IMR-90 (cell line): ENCODE data around the gene RNF114. TPM values are rescaled to one million over a fixed set of nuclear protein-coding genes. Genes with fewer than 3 reads are reported as not detected.
A peak's percentile ranks its signal among the peaks of the same experiment; 100 is the strongest.

ENCODE experiments used
- ATAC-seq: fragments of 200-7000 bp; cut with Tn5 transposase; 2 replicates; pipeline ENCODE4 v1.9.1; 2020; ENCODE audit warnings: low read depth, mild to moderate bottlenecking, moderate library complexity
- BruUV-seq: library from RNA; stranded (reverse); fragments of 400-500 nt; replicated peaks from 2 replicates; lab custom pipeline; 2021; lab: Mats Ljungman, UMichigan
- CTCF ChIA-PET: fragments of 300-600 bp; formaldehyde crosslinking; extraction: SDS; loops from one replicate; lab custom pipeline; 2021; ENCODE audit warnings: antibody characterized with exemption; lab: Yijun Ruan, JAX
- POLR2A ChIA-PET: fragments of 300-600 bp; sonication (Branson Sonifier 250); formaldehyde crosslinking; loops from one replicate; lab custom pipeline; 2022; ENCODE audit warnings: antibody characterized with exemption; ENCODE audit not compliant: unreplicated experiment; lab: Charles Lee
- DNase-seq: peaks from one replicate; pipeline ENCODE4 v3.0.0; 2013
- H2AFZ ChIP-seq: replicated peaks from 2 replicates; pipeline ENCODE3; 2013; ENCODE audit warnings: low read length, mild to moderate bottlenecking; ENCODE audit not compliant: poor library complexity
- H2AK5ac ChIP-seq: 2 replicates; pipeline ENCODE4 v1.6.1; 2013; ENCODE audit warnings: low read depth, low read length, inconsistent platforms
- H2AK9ac ChIP-seq: replicated peaks from 2 replicates; pipeline ENCODE3; 2013; ENCODE audit warnings: mild to moderate bottlenecking, low read depth, low read length, moderate library complexity; ENCODE audit not compliant: poor library complexity
- H2BK120ac ChIP-seq: 2 replicates; pipeline ENCODE4 v1.6.1; 2013; ENCODE audit warnings: low read depth, low read length, inconsistent platforms
- H2BK15ac ChIP-seq: 3 replicates; pipeline ENCODE4 v1.6.1; 2013; ENCODE audit warnings: low read depth, low read length, inconsistent platforms
- H2BK20ac ChIP-seq: 2 replicates; pipeline ENCODE4 v1.6.1; 2013; ENCODE audit warnings: low read depth, mild to moderate bottlenecking, inconsistent platforms, low read length, moderate library complexity
- H2BK5ac ChIP-seq: 2 replicates; pipeline ENCODE4 v1.6.1; 2013; ENCODE audit warnings: mild to moderate bottlenecking, low read depth, low read length, inconsistent platforms; ENCODE audit not compliant: poor library complexity, severe bottlenecking
- H3K14ac ChIP-seq: replicated peaks from 2 replicates; pipeline ENCODE4 v1.6.1; 2013; ENCODE audit warnings: low read depth, low read length, inconsistent platforms
- H3K18ac ChIP-seq: 2 replicates; pipeline ENCODE4 v1.6.1; 2013; ENCODE audit warnings: low read depth, low read length, control low read depth
- H3K23ac ChIP-seq: 2 replicates; pipeline ENCODE4 v1.6.1; 2013; ENCODE audit warnings: low read depth, low read length, inconsistent platforms
- H3K27ac ChIP-seq: 2 replicates; pipeline ENCODE4 v1.5.1; 2013; ENCODE audit warnings: mild to moderate bottlenecking, control low read depth, low read length; ENCODE audit not compliant: insufficient read depth
- H3K27me3 ChIP-seq: 2 replicates; pipeline ENCODE4 v1.6.1; 2013; ENCODE audit warnings: low read length; ENCODE audit not compliant: control insufficient read depth, insufficient read depth
- H3K36me3 ChIP-seq: 2 replicates; pipeline ENCODE4 v1.6.1; 2013; ENCODE audit warnings: low read length, mixed read lengths; ENCODE audit not compliant: control insufficient read depth, insufficient read depth
- H3K4ac ChIP-seq: 2 replicates; pipeline ENCODE4 v1.6.1; 2013; ENCODE audit warnings: low read depth, low read length, inconsistent platforms
- H3K4me1 ChIP-seq: 2 replicates; pipeline ENCODE4 v1.6.1; 2013; ENCODE audit warnings: low read length, mixed read lengths; ENCODE audit not compliant: control insufficient read depth, insufficient read depth
- H3K4me2 ChIP-seq: 2 replicates; pipeline ENCODE4 v1.6.1; 2013; ENCODE audit warnings: low read depth, mild to moderate bottlenecking, control low read depth, low read length, moderate library complexity
- H3K4me3 ChIP-seq: 2 replicates; pipeline ENCODE4 v1.5.1; 2013; ENCODE audit warnings: low read depth, mild to moderate bottlenecking, control low read depth, low read length, moderate library complexity; ENCODE audit not compliant: insufficient read depth
- H3K56ac ChIP-seq: 2 replicates; pipeline ENCODE4 v1.6.1; 2013; ENCODE audit warnings: low read length, inconsistent platforms; ENCODE audit not compliant: insufficient read depth; ENCODE audit errors: extremely low read depth
- H3K79me1 ChIP-seq, 2 experiments: 2 replicates each; pipeline ENCODE4 v1.6.1; 2013; ENCODE audit warnings: low read length in 2 of 2, inconsistent platforms in 1 of 2, low read depth in 1 of 2
- H3K9ac ChIP-seq: 2 replicates; pipeline ENCODE4 v1.6.1; 2013; ENCODE audit warnings: low read depth, low read length, control low read depth
- H3K9me1 ChIP-seq: 2 replicates; pipeline ENCODE4 v1.6.1; 2013; ENCODE audit warnings: low read length, inconsistent platforms; ENCODE audit not compliant: insufficient read depth
- H3K9me3 ChIP-seq: 2 replicates; pipeline ENCODE4 v1.6.1; 2013; ENCODE audit warnings: low read length; ENCODE audit not compliant: control insufficient read depth, insufficient read depth
- H4K20me1 ChIP-seq: 2 replicates; pipeline ENCODE4 v1.6.1; 2013; ENCODE audit warnings: low read length, inconsistent platforms; ENCODE audit not compliant: insufficient read depth
- H4K5ac ChIP-seq: 2 replicates; pipeline ENCODE4 v1.6.1; 2013; ENCODE audit warnings: mild to moderate bottlenecking, low read depth, low read length, control low read depth
- H4K8ac ChIP-seq, 2 experiments: 2 replicates each; pipeline ENCODE4 v1.6.1; 2013; ENCODE audit warnings: low read depth in 2 of 2, low read length in 2 of 2, control low read depth in 1 of 2, inconsistent platforms in 1 of 2
- H4K91ac ChIP-seq: 2 replicates; pipeline ENCODE4 v1.6.1; 2013; ENCODE audit warnings: low read depth, low read length, inconsistent platforms; ENCODE audit not compliant: insufficient read depth
- BHLHE40 ChIP-seq: fragments of 150-350 bp; IDR thresholded peaks from 2 replicates; pipeline ENCODE4 v1.6.1; 2016; ENCODE audit warnings: mild to moderate bottlenecking, low read depth, low read length
- CEBPB ChIP-seq: IDR thresholded peaks from 2 replicates; pipeline ENCODE4 v1.6.1; 2012; ENCODE audit warnings: low read depth, low read length, improper control_type of control experiment
- CHD1 ChIP-seq: IDR thresholded peaks from 2 replicates; pipeline ENCODE4 v1.6.1; 2012; ENCODE audit warnings: low read depth, low read length, improper control_type of control experiment
- ELK1 ChIP-seq: fragments of 150-350 bp; IDR thresholded peaks from 2 replicates; pipeline ENCODE4 v1.6.1; 2016; ENCODE audit warnings: low read depth, mild to moderate bottlenecking, low read length, moderate library complexity, borderline replicate concordance
- FOS ChIP-seq: fragments of 150-350 bp; IDR thresholded peaks from 2 replicates; pipeline ENCODE4 v1.6.1; 2016; ENCODE audit warnings: low read depth, low read length
- MAFK ChIP-seq: IDR thresholded peaks from 2 replicates; pipeline ENCODE4 v1.6.1; 2012; ENCODE audit warnings: low read depth, low read length, improper control_type of control experiment
- MXI1 ChIP-seq: IDR thresholded peaks from 2 replicates; pipeline ENCODE4 v1.6.1; 2012; ENCODE audit warnings: low read depth, mild to moderate bottlenecking, low read length, moderate library complexity, borderline replicate concordance
- NFE2L2 ChIP-seq: fragments of 150-350 bp; IDR thresholded peaks from 2 replicates; pipeline ENCODE4 v1.6.1; 2016; ENCODE audit warnings: low read depth, mild to moderate bottlenecking, low read length
- POLR2A ChIP-seq: IDR thresholded peaks from 2 replicates; pipeline ENCODE4 v1.6.1; 2012; ENCODE audit warnings: mild to moderate bottlenecking, low read depth, low read length
- RCOR1 ChIP-seq: IDR thresholded peaks from 2 replicates; pipeline ENCODE4 v1.6.1; 2012; ENCODE audit warnings: mild to moderate bottlenecking, low read length, improper control_type of control experiment; ENCODE audit not compliant: insufficient replicate concordance
- RFX5 ChIP-seq: IDR thresholded peaks from 2 replicates; pipeline ENCODE4 v1.8.0; 2012; ENCODE audit warnings: low read depth, mild to moderate bottlenecking, low read length, moderate library complexity
- SMC3 ChIP-seq: fragments of 150-350 bp; IDR thresholded peaks from 2 replicates; pipeline ENCODE4 v1.6.1; 2016; ENCODE audit warnings: low read depth, mild to moderate bottlenecking, antibody characterized with exemption, low read length, moderate library complexity
- WGBS, 2 experiments: methylation state at CpG; one replicate each; pipeline versions ENCODE4 v1.1.5 to v1.1.7; 2013; ENCODE audit warnings: missing lambda C conversion rate in 2 of 2; ENCODE audit not compliant: insufficient read length in 1 of 2; ENCODE audit errors: extremely low coverage in 2 of 2; 5-methylcytosine and 5-hydroxymethylcytosine counted together
- dilution Hi-C: fragments of 300-500 bp; cut with HindIII; formaldehyde crosslinking; loops from one replicate; pipeline ENCODE4 v1.14.3; 2018; ENCODE audit warnings: low sequenced_read_pairs; ENCODE audit not compliant: unreplicated experiment
- in situ Hi-C: fragments of 300-500 bp; cut with MboI; formaldehyde crosslinking; loops from 3 replicates; pipeline ENCODE4 v1.14.3; 2019; ENCODE audit warnings: low sequenced_read_pairs, inconsistent platforms, mixed read lengths
- intact Hi-C: fragments of 100-400 bp; cut with micrococcal nuclease; formaldehyde crosslinking; loops from 2 replicates; pipeline ENCODE4 v1.10.0; 2022
- polyA plus RNA-seq, 3 experiments: library from polyadenylated mRNA; depleted of rRNA; stranded (reverse); fragments of >200 nt; gene quantifications; 2 replicates each; pipeline ENCODE4 v1.2.3, GENCODE V29; 2012; ENCODE audit warnings: low replicate concordance in 1 of 3
- total RNA-seq: library from RNA; depleted of rRNA; stranded (reverse); fragments of >200 nt; gene quantifications from 2 replicates; pipeline ENCODE4 v1.2.3, GENCODE V29; 2012
- TF ChIP-seq, protein P1 (sequence below): fragments of 150-350 bp; IDR thresholded peaks from 2 replicates; pipeline ENCODE4 v1.6.1; 2017; ENCODE audit warnings: mild to moderate bottlenecking, antibody characterized with exemption, low read length, low read depth

The RNF114 gene
- total and polyA plus RNA-seq, 2 of the 4 experiments (the other 2 are of a cell fraction) = 44.6 to 62.3 TPM

- Histone ChIP-seq H3K4me2 (peak within 1 kb of the TSS; percentile 98), H2BK15ac (no peak within 1 kb of the TSS), H3K4me1 (peaks cover 23% of the 10 kb centered on the region), H3K36me3 (peaks cover 7% of the 10 kb centered on the region), H3K9me1 (peaks cover 10% of the 10 kb centered on the region), H3K4me3 (peak within 1 kb of the TSS; percentile 92), H3K14ac (peak within 1 kb of the TSS; percentile 96), H2AFZ (peak within 1 kb of the TSS; percentile 90), H3K18ac (peak within 1 kb of the TSS; percentile 45; the same call in 1 of the 2 replicates), H2AK5ac (peak within 1 kb of the TSS; percentile 98), H2AK9ac (peak within 1 kb of the TSS; percentile 89), H3K9ac (peak within 1 kb of the TSS; percentile 93), H3K4ac (peak within 1 kb of the TSS; percentile 93), H4K20me1 (peaks cover 7% of the 10 kb centered on the region), H3K27ac (peak within 1 kb of the TSS; percentile 80), H3K79me1 (peaks cover 8 to 47% of the 10 kb centered on the region in 2 experiments; a peak in 3 of 4 replicates), H4K8ac (peak within 1 kb of the TSS; percentile 41 to 71; a peak in 2 of 4 replicates), H4K5ac (peak within 1 kb of the TSS; percentile 10; the same call in 1 of the 2 replicates), H2BK5ac (peak within 1 kb of the TSS; percentile 83), H4K91ac (peak within 1 kb of the TSS; percentile 94), H3K56ac (peak within 1 kb of the TSS; percentile 70), H3K27me3 (no peaks in the 10 kb centered on the region), H2BK120ac (peak within 1 kb of the TSS; percentile 76), H3K9me3 (no peaks in the 10 kb centered on the region), H2BK20ac (no peak within 1 kb of the TSS), H3K23ac (peak within 1 kb of the TSS; percentile 89)
- ATAC-seq (peak; percentile 79), DNase-seq (peak; percentile 86)
- intact Hi-C loops = loop anchor here (2.0 kb wide), 1 partner anchor 186 kb away; no protein-coding TSS in a partner anchor
- WGBS, 2 experiments = 3% methylated on average over 26 of the region's 90 CpGs; no CpG with 5 or more reads in 1 of the 2 experiments
- dilution Hi-C loops = no loop called here
- in situ Hi-C loops = loop anchor here (5.0 kb wide), 2 partner anchors 90 to 195 kb away; no protein-coding TSS in a partner anchor
- ChIA-PET POLR2A (interaction anchor here (0.6 kb wide), 1 partner anchor 141 kb away, joined by 10 read pairs; no protein-coding TSS in a partner anchor), CTCF (interaction anchor here (2.2 to 7.0 kb wide), 2 partner anchors 88 to 89 kb away, joined by 17 to 98 read pairs; no protein-coding TSS in a partner anchor)
- BruUV-seq = no TSS peak
- TF ChIP-seq RFX5 (no peak), ELK1 (no peak), CEBPB (no peak), SMC3 (peak; percentile 50; the same call in 1 of the 2 replicates), FOS (no peak), BHLHE40 (peak; percentile 24; the same call in 1 of the 2 replicates), MAFK (no peak), MXI1 (peak; percentile 37; the same call in 1 of the 2 replicates), CHD1 (peak; percentile 86; the same call in 1 of the 2 replicates), RCOR1 (no peak), NFE2L2 (no peak), POLR2A (peak; percentile 99)
- TF ChIP-seq, protein P1, sequence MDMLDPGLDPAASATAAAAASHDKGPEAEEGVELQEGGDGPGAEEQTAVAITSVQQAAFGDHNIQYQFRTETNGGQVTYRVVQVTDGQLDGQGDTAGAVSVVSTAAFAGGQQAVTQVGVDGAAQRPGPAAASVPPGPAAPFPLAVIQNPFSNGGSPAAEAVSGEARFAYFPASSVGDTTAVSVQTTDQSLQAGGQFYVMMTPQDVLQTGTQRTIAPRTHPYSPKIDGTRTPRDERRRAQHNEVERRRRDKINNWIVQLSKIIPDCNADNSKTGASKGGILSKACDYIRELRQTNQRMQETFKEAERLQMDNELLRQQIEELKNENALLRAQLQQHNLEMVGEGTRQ = peak; percentile 45; the same call in 1 of the 2 replicates
Observed at GRCh38 chr20:49982346-49983122, 46.3 kb downstream of the RNF114 start, which contains the start of gene SNAI1. Gene SNAI1 (plus strand): TSS chr20:49982980. CDS start chr20:49983060, 80 bp downstream.
